SHP77 treated with DMSO at 0.1 percent for 48 hours (cell line): ENCODE data around the gene GBA2.

Source experiments
- DNase-seq: peaks from one replicate; lab custom pipeline; 2025; lab: John Stamatoyannopoulos, UW

GBA2 gene

GRCh38 chr9:35763803-35764202 lies 14.8 kb upstream of the GBA2 start:
- DNase-seq = no peak

- no peak for DNase-seq
Measured at GRCh38 chr9:35763181-35763580, 14.2 kb upstream of the GBA2 start.

GRCh38 chr9:35760651-35761050 lies 11.6 kb upstream of the GBA2 start:
- DNase-seq = no peak

GRCh38 chr9:35759795-35760194 lies 10.8 kb upstream of the GBA2 start:
- DNase-seq = no peak

GRCh38 chr9:35758475-35759050 lies 9.5 kb upstream of the GBA2 start:
- no peak for DNase-seq

GRCh38 chr9:35757892-35758275 lies 8.9 kb upstream of the GBA2 start:
- DNase-seq = no peak

GRCh38 chr9:35757226-35757891 lies 8.3 kb upstream of the GBA2 start:
- DNase-seq = no peak

GRCh38 chr9:35756275-35757225 lies 7.5 kb upstream of the GBA2 start:
- DNase-seq = no peak

GRCh38 chr9:35755071-35755470 lies 6.0 kb upstream of the GBA2 start:
- DNase-seq = no peak

GRCh38 chr9:35754264-35754663 lies 5.2 kb upstream of the GBA2 start, which contains the start of gene MSMP:
MSMP (minus strand) TSS chr9:35754276; CDS start chr9:35754129, 147 bp downstream.
- DNase-seq = no peak

- DNase-seq = no peak
Measured at GRCh38 chr9:35753466-35753865, 4.4 kb upstream of the GBA2 start.

GRCh38 chr9:35750256-35750531 lies 1.2 kb upstream of the GBA2 start:
- no peak for DNase-seq

- DNase-seq = no peak
Measured at GRCh38 chr9:35749515-35750255, 657 bp upstream of the GBA2 start.

- no peak for DNase-seq
Measured at GRCh38 chr9:35748242-35748857, 678 bp downstream of the GBA2 start.

GRCh38 chr9:35746583-35746982 lies 2.4 kb downstream of the GBA2 start:
- no peak for DNase-seq

GRCh38 chr9:35745569-35745968 lies 3.5 kb downstream of the GBA2 start:
- DNase-seq = no peak

- no peak for DNase-seq
Measured at GRCh38 chr9:35743880-35744518, 5.0 kb downstream of the GBA2 start.

- no peak for DNase-seq
Measured at GRCh38 chr9:35743452-35743851, 5.6 kb downstream of the GBA2 start.

- DNase-seq = no peak
Measured at GRCh38 chr9:35741740-35742139, 7.3 kb downstream of the GBA2 start.

GRCh38 chr9:35740243-35740642 lies 8.8 kb downstream of the GBA2 start:
- DNase-seq = no peak

GRCh38 chr9:35738924-35739323 lies 10.1 kb downstream of the GBA2 start:
- no peak for DNase-seq

GRCh38 chr9:35738186-35738585 lies 10.8 kb downstream of the GBA2 start:
- no peak for DNase-seq
